ENCODE data around the gene ADGRD1. TPM values are rescaled to one million over a fixed set of nuclear protein-coding genes. Genes with fewer than 3 reads are reported as not detected.
A peak's percentile ranks its signal among the peaks of the same experiment; 100 is the strongest.

ADGRD1 gene
- total RNA-seq, 1 donor from 2014 or later, result 1.0 TPM

GRCh38 chr12:130959632-130960031 is 5.9 kb downstream of the ADGRD1 start:
- no peaks in the 10 kb centered on the region for H3K36me3 Mint-ChIP-seq (ENCODE audit: unreplicated experiment)
- DNase-seq (ENCODE audit: extremely low spot score, unreplicated experiment), result peak; percentile 15
- peaks cover 5% of the 10 kb centered on the region for H3K27me3 Mint-ChIP-seq (ENCODE audit: unreplicated experiment)
- H3K4me3 Mint-ChIP-seq (ENCODE audit: unreplicated experiment), result no peak overlapping the region
- peaks cover 3% of the 10 kb centered on the region for H3K4me1 Mint-ChIP-seq (ENCODE audit: unreplicated experiment)
- no peak for TF ChIP-seq CTCF (IDR thresholded peaks at IDR 0.05)
- H3K27ac Mint-ChIP-seq (ENCODE audit: unreplicated experiment), result no peak overlapping the region
- no peaks in the 10 kb centered on the region for H3K9me3 Mint-ChIP-seq (ENCODE audit: unreplicated experiment)

- no peaks in the 10 kb centered on the region for H3K9me3 Mint-ChIP-seq (ENCODE audit: unreplicated experiment)
- H3K27ac Mint-ChIP-seq (ENCODE audit: unreplicated experiment), result no peak overlapping the region
- H3K4me3 Mint-ChIP-seq (ENCODE audit: unreplicated experiment), result no peak overlapping the region
- peaks cover 5% of the 10 kb centered on the region for H3K27me3 Mint-ChIP-seq (ENCODE audit: unreplicated experiment)
- DNase-seq (ENCODE audit: extremely low spot score, unreplicated experiment), result peak; percentile 17
- H3K4me1 Mint-ChIP-seq (ENCODE audit: unreplicated experiment), result peaks cover 2% of the 10 kb centered on the region
- H3K36me3 Mint-ChIP-seq (ENCODE audit: unreplicated experiment), result no peaks in the 10 kb centered on the region
- TF ChIP-seq CTCF (IDR thresholded peaks at IDR 0.05), result no peak
Measured at GRCh38 chr12:130960058-130960457, 6.4 kb downstream of the ADGRD1 start.

GRCh38 chr12:130960787-130961186 is 7.1 kb downstream of the ADGRD1 start:
- no peak for TF ChIP-seq CTCF (IDR thresholded peaks at IDR 0.05)
- DNase-seq (ENCODE audit: extremely low spot score, unreplicated experiment), result peak; percentile 53
- Mint-ChIP-seq H3K27ac (ENCODE audit: unreplicated experiment) (no peak overlapping the region), H3K4me3 (ENCODE audit: unreplicated experiment) (no peak overlapping the region), H3K36me3 (ENCODE audit: unreplicated experiment) (no peaks in the 10 kb centered on the region), H3K27me3 (ENCODE audit: unreplicated experiment) (peaks cover 5% of the 10 kb centered on the region), H3K4me1 (ENCODE audit: unreplicated experiment) (peaks cover 2% of the 10 kb centered on the region), H3K9me3 (ENCODE audit: unreplicated experiment) (no peaks in the 10 kb centered on the region)

GRCh38 chr12:130961921-130962451 is 8.3 kb downstream of the ADGRD1 start:
- TF ChIP-seq CTCF (IDR thresholded peaks at IDR 0.05), result no peak
- Mint-ChIP-seq H3K27ac (ENCODE audit: unreplicated experiment) (no peak overlapping the region), H3K36me3 (ENCODE audit: unreplicated experiment) (no peaks in the 10 kb centered on the region), H3K9me3 (ENCODE audit: unreplicated experiment) (no peaks in the 10 kb centered on the region), H3K27me3 (ENCODE audit: unreplicated experiment) (peaks cover 5% of the 10 kb centered on the region), H3K4me3 (ENCODE audit: unreplicated experiment) (no peak overlapping the region), H3K4me1 (ENCODE audit: unreplicated experiment) (peaks cover 2% of the 10 kb centered on the region)
- DNase-seq (ENCODE audit: extremely low spot score, unreplicated experiment), result peak; percentile 51

- DNase-seq (ENCODE audit: extremely low spot score, unreplicated experiment), result no peak
- no peak for TF ChIP-seq CTCF (IDR thresholded peaks at IDR 0.05)
- Mint-ChIP-seq H3K36me3 (ENCODE audit: unreplicated experiment) (no peaks in the 10 kb centered on the region), H3K4me3 (ENCODE audit: unreplicated experiment) (no peak overlapping the region), H3K27me3 (ENCODE audit: unreplicated experiment) (peaks cover 3% of the 10 kb centered on the region), H3K9me3 (ENCODE audit: unreplicated experiment) (no peaks in the 10 kb centered on the region), H3K27ac (ENCODE audit: unreplicated experiment) (no peak overlapping the region), H3K4me1 (ENCODE audit: unreplicated experiment) (no peaks in the 10 kb centered on the region)
Measured at GRCh38 chr12:130965214-130965613, 11.5 kb downstream of the ADGRD1 start.

All from osteocyte (in vitro differentiated cells).